Bronchial epithelial cell (primary cell): Measurements from ENCODE around the gene TTC7B. TPM values are rescaled to one million over a fixed set of nuclear protein-coding genes. Genes with fewer than 3 reads are reported as not detected.

Experiments
- DNase-seq: peaks from one replicate; pipeline ENCODE4 v3.0.0-alpha.2; 2010; ENCODE audit warnings: low read depth
- FAIRE-seq: peaks from 2 replicates; lab custom pipeline; 2011; peaks lifted over from hg19 to GRCh38; lab: Jason Lieb, UNC
- H3K27me3 ChIP-seq: 2 replicates; pipeline ENCODE4 v1.5.1; 2011; ENCODE audit warnings: low read length; ENCODE audit not compliant: control insufficient read depth, insufficient read depth
- H3K36me3 ChIP-seq: 2 replicates; pipeline ENCODE4 v1.5.1; 2011; ENCODE audit warnings: low read length; ENCODE audit not compliant: control insufficient read depth, insufficient read depth
- H3K4me3 ChIP-seq: 2 replicates; pipeline ENCODE4 v1.5.1; 2011; ENCODE audit warnings: mild to moderate bottlenecking, low read depth, low read length, control low read depth
- total RNA-seq: library from RNA; depleted of rRNA; stranded (reverse); fragments of >200 nt; gene quantifications from 2 replicates; pipeline ENCODE4 v1.2.1, GENCODE V29; 2014
- TF ChIP-seq, protein P1 (sequence below): IDR thresholded peaks from 2 replicates; pipeline ENCODE4 v1.5.1; 2011; ENCODE audit warnings: mild to moderate bottlenecking, moderate library complexity, low read length, control low read depth, inconsistent platforms; ENCODE audit not compliant: insufficient read depth, severe bottlenecking

Gene TTC7B
- total RNA-seq, 1 donor from 2014 or later, result 2.9 TPM

DNA sequence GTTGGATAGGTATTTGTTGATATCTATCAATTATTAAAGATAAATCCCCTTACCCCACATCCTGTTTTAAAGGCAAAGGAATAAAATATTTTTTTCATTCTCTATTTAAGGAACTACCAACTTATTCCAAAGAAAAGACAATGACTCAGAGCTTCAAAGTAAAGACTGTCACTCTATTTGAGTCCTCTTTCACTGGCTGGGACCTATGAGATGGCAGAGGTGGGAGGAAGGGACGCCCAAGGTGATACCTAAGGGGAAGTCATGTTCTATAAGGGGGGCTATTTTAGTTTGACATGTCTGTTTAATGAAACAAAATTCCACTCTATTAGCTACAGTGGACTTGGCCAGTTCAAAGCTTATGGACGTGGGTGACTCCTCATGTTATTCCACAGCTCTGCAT lies 209.8 kb downstream of the TTC7B start:
- FAIRE-seq (no peak), DNase-seq (no peak)
- TF ChIP-seq, protein P1, sequence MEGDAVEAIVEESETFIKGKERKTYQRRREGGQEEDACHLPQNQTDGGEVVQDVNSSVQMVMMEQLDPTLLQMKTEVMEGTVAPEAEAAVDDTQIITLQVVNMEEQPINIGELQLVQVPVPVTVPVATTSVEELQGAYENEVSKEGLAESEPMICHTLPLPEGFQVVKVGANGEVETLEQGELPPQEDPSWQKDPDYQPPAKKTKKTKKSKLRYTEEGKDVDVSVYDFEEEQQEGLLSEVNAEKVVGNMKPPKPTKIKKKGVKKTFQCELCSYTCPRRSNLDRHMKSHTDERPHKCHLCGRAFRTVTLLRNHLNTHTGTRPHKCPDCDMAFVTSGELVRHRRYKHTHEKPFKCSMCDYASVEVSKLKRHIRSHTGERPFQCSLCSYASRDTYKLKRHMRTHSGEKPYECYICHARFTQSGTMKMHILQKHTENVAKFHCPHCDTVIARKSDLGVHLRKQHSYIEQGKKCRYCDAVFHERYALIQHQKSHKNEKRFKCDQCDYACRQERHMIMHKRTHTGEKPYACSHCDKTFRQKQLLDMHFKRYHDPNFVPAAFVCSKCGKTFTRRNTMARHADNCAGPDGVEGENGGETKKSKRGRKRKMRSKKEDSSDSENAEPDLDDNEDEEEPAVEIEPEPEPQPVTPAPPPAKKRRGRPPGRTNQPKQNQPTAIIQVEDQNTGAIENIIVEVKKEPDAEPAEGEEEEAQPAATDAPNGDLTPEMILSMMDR, result no peak
- no peaks in the 10 kb centered on the region for H3K36me3 ChIP-seq
- H3K27me3 ChIP-seq, result no peaks in the 10 kb centered on the region
- H3K4me3 ChIP-seq, result no peak overlapping the region

DNA sequence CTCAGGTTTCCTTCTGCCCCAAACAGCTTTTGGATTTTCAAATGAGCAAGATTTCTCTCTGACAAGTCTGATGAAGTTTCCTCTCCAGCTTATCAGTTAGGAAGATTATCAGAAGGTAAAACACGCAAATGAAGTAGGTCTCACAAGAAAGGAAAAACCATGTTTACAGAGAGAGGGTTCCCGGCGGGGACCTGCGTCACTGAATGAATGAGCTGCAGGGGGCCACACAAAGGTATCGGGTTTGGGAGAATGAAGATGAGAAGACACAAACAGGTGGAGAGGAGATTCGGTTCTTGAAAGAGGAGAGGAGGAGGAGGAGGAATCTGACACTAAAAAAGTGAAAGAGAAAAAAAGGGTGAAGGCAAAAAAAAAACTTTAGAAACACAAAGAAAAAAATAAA lies 210.8 kb downstream of the TTC7B start:
- Histone ChIP-seq H3K36me3 (no peaks in the 10 kb centered on the region), H3K4me3 (no peak overlapping the region), H3K27me3 (no peaks in the 10 kb centered on the region)
- FAIRE-seq, result no peak
- no peak for DNase-seq
- TF ChIP-seq, protein P1, result no peak

- Histone ChIP-seq H3K4me3 (no peak overlapping the region), H3K36me3 (no peaks in the 10 kb centered on the region), H3K27me3 (no peaks in the 10 kb centered on the region)
- TF ChIP-seq, protein P1, result no peak
- DNase-seq (no peak), FAIRE-seq (no peak)
Observed at GRCh38 chr14:90604356-90604755, 211.9 kb downstream of the TTC7B start.

GRCh38 chr14:90603841-90604240 lies 212.4 kb downstream of the TTC7B start:
- TF ChIP-seq, protein P1, result no peak

GRCh38 chr14:90603336-90603735 lies 212.9 kb downstream of the TTC7B start:
- Histone ChIP-seq H3K36me3 (no peaks in the 10 kb centered on the region), H3K27me3 (no peaks in the 10 kb centered on the region), H3K4me3 (no peak overlapping the region)
- DNase-seq (no peak), FAIRE-seq (no peak)
- TF ChIP-seq, protein P1, result no peak

More at GRCh38 chr14:90603841-90604240, 212.4 kb downstream of the TTC7B start:
- no peak overlapping the region for H3K4me3 ChIP-seq
- no peaks in the 10 kb centered on the region for H3K36me3 ChIP-seq
- DNase-seq (no peak), FAIRE-seq (no peak)
- H3K27me3 ChIP-seq, result no peaks in the 10 kb centered on the region

GRCh38 chr14:90602088-90602687 lies 214.0 kb downstream of the TTC7B start:
- Histone ChIP-seq H3K36me3 (no peaks in the 10 kb centered on the region), H3K4me3 (no peak overlapping the region), H3K27me3 (no peaks in the 10 kb centered on the region)
- TF ChIP-seq, protein P1, result no peak
- no peak for FAIRE-seq
- no peak for DNase-seq
